Measurements from ENCODE around the gene LHFPL6.

- no peak for TF ChIP-seq EZH2 (IDR thresholded peaks at IDR 0.05)
- TF ChIP-seq CTCF (IDR thresholded peaks at IDR 0.05) = no peak
Measured at GRCh38 chr13:39566216-39566869, 36.6 kb downstream of the LHFPL6 start.
